ENCODE measurements around the gene SAV1.

The SAV1 gene

GRCh38 chr14:50605766-50606165 lies 62.3 kb downstream of the SAV1 start:
- Histone ChIP-seq H3K9ac (ENCODE audit: low read depth, low read length, poor library complexity, severe bottlenecking) (no peak overlapping the region), H3K4me2 (ENCODE audit: low read depth, low read length, poor library complexity, severe bottlenecking) (no peak overlapping the region)
- TF ChIP-seq EZH2phosphoT487 (IDR thresholded peaks at IDR 0.05; ENCODE audit: borderline replicate concordance) (no peak), CTCF (conservative IDR thresholded peaks at IDR 0.05; ENCODE audit: low read length) (no peak)

GRCh38 chr14:50603565-50603964 lies 64.5 kb downstream of the SAV1 start:
- Histone ChIP-seq H3K4me1 (ENCODE audit: insufficient read depth, low read length, poor library complexity, severe bottlenecking) (no peaks in the 10 kb centered on the region), H3K9ac (ENCODE audit: low read depth, low read length, poor library complexity, severe bottlenecking) (no peak overlapping the region), H3K36me3 (ENCODE audit: insufficient read depth, low read length) (no peaks in the 10 kb centered on the region), H4K20me1 (ENCODE audit: insufficient read depth, low read length, poor library complexity, severe bottlenecking) (no peaks in the 10 kb centered on the region), H3K9me2 (replicated peaks; ENCODE audit: low read depth, low read length) (no peaks in the 10 kb centered on the region), H3F3A (ENCODE audit: low read depth) (no peaks in the 10 kb centered on the region), H2AFZ (ENCODE audit: low read length) (no peak overlapping the region), H3K9me3 (ENCODE audit: insufficient read depth, low read depth, low read length) (no peaks in the 10 kb centered on the region), H3K79me2 (ENCODE audit: insufficient read depth, low read length) (no peaks in the 10 kb centered on the region), H3K4me2 (ENCODE audit: low read depth, low read length, poor library complexity, severe bottlenecking) (no peak overlapping the region), H3K4me3 (ENCODE audit: low read length, poor library complexity, severe bottlenecking) (no peak overlapping the region), H3K27me3 (ENCODE audit: insufficient read depth, low read length, poor library complexity, severe bottlenecking) (no peaks in the 10 kb centered on the region)
- TF ChIP-seq EZH2phosphoT487 (IDR thresholded peaks at IDR 0.05; ENCODE audit: borderline replicate concordance) = no peak

More at GRCh38 chr14:50605766-50606165, 62.3 kb downstream of the SAV1 start:
- no peaks in the 10 kb centered on the region for H3F3A ChIP-seq (ENCODE audit: low read depth)
- H3K9me3 ChIP-seq (ENCODE audit: insufficient read depth, low read depth, low read length) = no peaks in the 10 kb centered on the region
- no peak overlapping the region for H2AFZ ChIP-seq (ENCODE audit: low read length)
- no peaks in the 10 kb centered on the region for H3K27me3 ChIP-seq (ENCODE audit: insufficient read depth, low read length, poor library complexity, severe bottlenecking)
- H3K9me2 ChIP-seq (replicated peaks; ENCODE audit: low read depth, low read length) = no peaks in the 10 kb centered on the region
- H3K79me2 ChIP-seq (ENCODE audit: insufficient read depth, low read length) = no peaks in the 10 kb centered on the region
- no peak overlapping the region for H3K4me3 ChIP-seq (ENCODE audit: low read length, poor library complexity, severe bottlenecking)
- no peaks in the 10 kb centered on the region for H3K36me3 ChIP-seq (ENCODE audit: insufficient read depth, low read length)
- no peaks in the 10 kb centered on the region for H3K4me1 ChIP-seq (ENCODE audit: insufficient read depth, low read length, poor library complexity, severe bottlenecking)
- no peaks in the 10 kb centered on the region for H4K20me1 ChIP-seq (ENCODE audit: insufficient read depth, low read length, poor library complexity, severe bottlenecking)

- H2AFZ ChIP-seq (ENCODE audit: low read length) = no peak overlapping the region
- TF ChIP-seq EZH2phosphoT487 (IDR thresholded peaks at IDR 0.05; ENCODE audit: borderline replicate concordance) = no peak
- no peak for TF ChIP-seq CTCF (conservative IDR thresholded peaks at IDR 0.05; ENCODE audit: low read length)
Observed at GRCh38 chr14:50602035-50602434, 66.1 kb downstream of the SAV1 start.

GRCh38 chr14:50601394-50601793 lies 66.7 kb downstream of the SAV1 start:
- H2AFZ ChIP-seq (ENCODE audit: low read length) = no peak overlapping the region
- H3K4me2 ChIP-seq (ENCODE audit: low read depth, low read length, poor library complexity, severe bottlenecking) = no peak overlapping the region
- no peaks in the 10 kb centered on the region for H3K36me3 ChIP-seq (ENCODE audit: insufficient read depth, low read length)
- no peaks in the 10 kb centered on the region for H3K27me3 ChIP-seq (ENCODE audit: insufficient read depth, low read length, poor library complexity, severe bottlenecking)
- H3K79me2 ChIP-seq (ENCODE audit: insufficient read depth, low read length) = no peaks in the 10 kb centered on the region
- no peaks in the 10 kb centered on the region for H3K9me3 ChIP-seq (ENCODE audit: insufficient read depth, low read depth, low read length)
- H3K4me3 ChIP-seq (ENCODE audit: low read length, poor library complexity, severe bottlenecking) = no peak overlapping the region
- H3F3A ChIP-seq (ENCODE audit: low read depth) = no peaks in the 10 kb centered on the region
- no peaks in the 10 kb centered on the region for H4K20me1 ChIP-seq (ENCODE audit: insufficient read depth, low read length, poor library complexity, severe bottlenecking)
- H3K4me1 ChIP-seq (ENCODE audit: insufficient read depth, low read length, poor library complexity, severe bottlenecking) = no peaks in the 10 kb centered on the region
- TF ChIP-seq EZH2phosphoT487 (IDR thresholded peaks at IDR 0.05; ENCODE audit: borderline replicate concordance) = no peak
- no peak for TF ChIP-seq CTCF (conservative IDR thresholded peaks at IDR 0.05; ENCODE audit: low read length)
- no peak overlapping the region for H3K9ac ChIP-seq (ENCODE audit: low read depth, low read length, poor library complexity, severe bottlenecking)
- no peaks in the 10 kb centered on the region for H3K9me2 ChIP-seq (replicated peaks; ENCODE audit: low read depth, low read length)

More at GRCh38 chr14:50602035-50602434, 66.1 kb downstream of the SAV1 start:
- no peaks in the 10 kb centered on the region for H3F3A ChIP-seq (ENCODE audit: low read depth)
- no peaks in the 10 kb centered on the region for H3K4me1 ChIP-seq (ENCODE audit: insufficient read depth, low read length, poor library complexity, severe bottlenecking)
- H3K4me2 ChIP-seq (ENCODE audit: low read depth, low read length, poor library complexity, severe bottlenecking) = no peak overlapping the region
- no peaks in the 10 kb centered on the region for H3K9me3 ChIP-seq (ENCODE audit: insufficient read depth, low read depth, low read length)
- no peaks in the 10 kb centered on the region for H3K27me3 ChIP-seq (ENCODE audit: insufficient read depth, low read length, poor library complexity, severe bottlenecking)
- H3K36me3 ChIP-seq (ENCODE audit: insufficient read depth, low read length) = no peaks in the 10 kb centered on the region
- H4K20me1 ChIP-seq (ENCODE audit: insufficient read depth, low read length, poor library complexity, severe bottlenecking) = no peaks in the 10 kb centered on the region
- no peaks in the 10 kb centered on the region for H3K79me2 ChIP-seq (ENCODE audit: insufficient read depth, low read length)
- no peak overlapping the region for H3K4me3 ChIP-seq (ENCODE audit: low read length, poor library complexity, severe bottlenecking)
- no peaks in the 10 kb centered on the region for H3K9me2 ChIP-seq (replicated peaks; ENCODE audit: low read depth, low read length)
- H3K9ac ChIP-seq (ENCODE audit: low read depth, low read length, poor library complexity, severe bottlenecking) = no peak overlapping the region

Measured in Loucy (cell line).